ENCODE data around the gene MAP3K20. TPM values are rescaled to one million over a fixed set of nuclear protein-coding genes. Genes with fewer than 3 reads are reported as not detected.

MAP3K20 gene
- total RNA-seq, 1 experiment from 2014 or later: 32.8 TPM

GRCh38 chr2:173066887-173067676 lies 8.6 kb upstream of the MAP3K20 start:
- H3K27me3 ChIP-seq: no peaks in the 10 kb centered on the region
- no peaks in the 10 kb centered on the region for H3K36me3 ChIP-seq

GRCh38 chr2:173075056-173075780 lies 428 bp upstream of the MAP3K20 start:
- DNase-seq: no peak
- H3K4me3 ChIP-seq: peak overlapping the region; percentile 65
- H3K27me3 ChIP-seq: no peaks in the 10 kb centered on the region
- H3K9me3 ChIP-seq: no peaks in the 10 kb centered on the region
- no peaks in the 10 kb centered on the region; the same call in 1 of the 2 replicates for H3K36me3 ChIP-seq

More at GRCh38 chr2:173066887-173067676, 8.6 kb upstream of the MAP3K20 start:
- Histone ChIP-seq H3K4me3 (no peak overlapping the region), H3K9me3 (no peaks in the 10 kb centered on the region)
- DNase-seq: no peak

- Histone ChIP-seq H3K27me3 (no peaks in the 10 kb centered on the region), H3K9me3 (no peaks in the 10 kb centered on the region), H3K4me3 (peak overlapping the region; percentile 65), H3K36me3 (no peaks in the 10 kb centered on the region; the same call in none of the 2 replicates)
- peak; percentile 44 for DNase-seq
These were observed 1.1 kb downstream of the MAP3K20 start for GRCh38 chr2:173076581-173077345.

GRCh38 chr2:173077506-173078177 lies 2.0 kb downstream of the MAP3K20 start:
- Histone ChIP-seq H3K36me3 (no peaks in the 10 kb centered on the region; the same call in none of the 2 replicates), H3K4me3 (peak overlapping the region; percentile 65), H3K27me3 (no peaks in the 10 kb centered on the region), H3K9me3 (no peaks in the 10 kb centered on the region)
- DNase-seq: no peak

- Histone ChIP-seq H3K36me3 (no peaks in the 10 kb centered on the region; the same call in none of the 2 replicates), H3K27me3 (no peaks in the 10 kb centered on the region), H3K4me3 (no peak overlapping the region), H3K9me3 (no peaks in the 10 kb centered on the region)
- DNase-seq: no peak
These were observed 3.5 kb downstream of the MAP3K20 start for GRCh38 chr2:173079141-173079540.

- H3K36me3 ChIP-seq: no peaks in the 10 kb centered on the region; the same call in none of the 2 replicates
- no peaks in the 10 kb centered on the region for H3K9me3 ChIP-seq
- H3K27me3 ChIP-seq: no peaks in the 10 kb centered on the region
- no peak overlapping the region for H3K4me3 ChIP-seq
- DNase-seq: peak; percentile 36
These were observed 4.6 kb downstream of the MAP3K20 start for GRCh38 chr2:173079973-173080860.

GRCh38 chr2:173086518-173087213 lies 11.0 kb downstream of the MAP3K20 start:
- H3K9me3 ChIP-seq: no peaks in the 10 kb centered on the region
- H3K27me3 ChIP-seq: no peaks in the 10 kb centered on the region
- peak; percentile 57 for DNase-seq
- H3K36me3 ChIP-seq: peaks cover 8% of the 10 kb centered on the region
- no peak overlapping the region for H3K4me3 ChIP-seq

GRCh38 chr2:173087214-173087581 lies 11.6 kb downstream of the MAP3K20 start:
- Histone ChIP-seq H3K4me3 (no peak overlapping the region), H3K27me3 (no peaks in the 10 kb centered on the region)
- no peak for DNase-seq

GRCh38 chr2:173087793-173088496 lies 12.3 kb downstream of the MAP3K20 start:
- DNase-seq: no peak
- no peaks in the 10 kb centered on the region for H3K9me3 ChIP-seq
- H3K36me3 ChIP-seq: peaks cover 20% of the 10 kb centered on the region
- H3K27me3 ChIP-seq: no peaks in the 10 kb centered on the region
- no peak overlapping the region for H3K4me3 ChIP-seq

More at GRCh38 chr2:173087214-173087581, 11.6 kb downstream of the MAP3K20 start:
- Histone ChIP-seq H3K9me3 (no peaks in the 10 kb centered on the region), H3K36me3 (peaks cover 13% of the 10 kb centered on the region)

- peaks cover 25% of the 10 kb centered on the region for H3K36me3 ChIP-seq
- H3K9me3 ChIP-seq: no peaks in the 10 kb centered on the region
- DNase-seq: peak; percentile 68
- H3K4me3 ChIP-seq: no peak overlapping the region
- no peaks in the 10 kb centered on the region for H3K27me3 ChIP-seq
These were observed 14.7 kb downstream of the MAP3K20 start for GRCh38 chr2:173090276-173090877.

GRCh38 chr2:173090973-173091660 lies 15.5 kb downstream of the MAP3K20 start:
- no peak overlapping the region for H3K4me3 ChIP-seq
- DNase-seq: no peak

GRCh38 chr2:173091910-173092309 lies 16.3 kb downstream of the MAP3K20 start:
- Histone ChIP-seq H3K4me3 (no peak overlapping the region), H3K27me3 (no peaks in the 10 kb centered on the region), H3K9me3 (no peaks in the 10 kb centered on the region), H3K36me3 (peaks cover 25% of the 10 kb centered on the region)
- no peak for DNase-seq

More at GRCh38 chr2:173090973-173091660, 15.5 kb downstream of the MAP3K20 start:
- no peaks in the 10 kb centered on the region for H3K9me3 ChIP-seq
- peaks cover 25% of the 10 kb centered on the region for H3K36me3 ChIP-seq
- no peaks in the 10 kb centered on the region for H3K27me3 ChIP-seq

GRCh38 chr2:173092844-173093402 lies 17.3 kb downstream of the MAP3K20 start:
- Histone ChIP-seq H3K4me3 (no peak overlapping the region), H3K36me3 (peaks cover 28% of the 10 kb centered on the region), H3K27me3 (no peaks in the 10 kb centered on the region), H3K9me3 (no peaks in the 10 kb centered on the region)
- no peak for DNase-seq

Data from MG63 (cell line).